NCI-H128 (cell line): Measurements from ENCODE around the gene STK10.

Source experiments
- DNase-seq: peaks from one replicate; lab custom pipeline; 2025; ENCODE audit not compliant: unreplicated experiment; lab: John Stamatoyannopoulos, UW

STK10 gene

GRCh38 chr5:172189693-172190296 lies 1.8 kb upstream of the STK10 start:
- no peak for DNase-seq

DNA sequence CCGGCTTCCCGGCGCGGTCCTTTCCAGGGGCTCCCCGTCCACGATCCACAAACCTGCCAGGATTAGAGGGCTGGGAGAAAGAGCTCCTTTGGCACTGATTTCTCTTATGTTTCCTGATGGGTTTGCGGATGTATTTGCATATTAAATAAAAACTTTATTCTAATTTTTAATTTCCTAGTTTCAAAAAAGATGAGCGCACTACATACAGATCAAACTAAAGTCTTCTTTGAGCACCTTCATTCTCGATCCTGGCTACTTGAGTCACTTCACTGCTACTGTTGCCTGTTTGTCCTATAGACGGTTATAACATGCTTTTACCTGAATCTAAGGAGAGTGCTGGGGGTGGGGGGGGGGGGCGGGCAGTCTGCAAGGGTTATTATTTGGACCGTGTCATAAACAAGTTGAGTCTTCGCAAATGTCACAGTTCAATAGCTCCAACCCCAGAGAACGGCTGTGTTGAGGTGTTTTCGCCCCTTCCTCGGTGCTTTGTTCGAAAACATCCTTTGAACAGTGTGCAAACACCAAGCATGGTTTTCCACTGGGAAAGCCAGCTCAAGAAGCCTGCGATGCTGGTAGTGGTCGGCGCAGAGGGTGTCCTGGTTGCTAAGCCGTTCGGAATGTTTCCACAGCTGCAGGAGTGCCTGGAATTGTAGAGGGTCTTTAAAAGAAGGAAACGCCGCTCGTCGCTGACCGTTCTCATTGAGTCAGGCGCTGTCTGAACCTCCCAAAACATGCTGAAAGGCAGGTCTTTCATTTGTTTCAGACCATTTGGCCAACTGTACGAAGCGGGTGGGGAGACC lies 1.1 kb upstream of the STK10 start:
- no peak for DNase-seq

- DNase-seq: no peak
Observed at GRCh38 chr5:172187118-172188032, 649 bp downstream of the STK10 start.

GRCh38 chr5:172186114-172186695 lies 1.8 kb downstream of the STK10 start:
- no peak for DNase-seq

DNA sequence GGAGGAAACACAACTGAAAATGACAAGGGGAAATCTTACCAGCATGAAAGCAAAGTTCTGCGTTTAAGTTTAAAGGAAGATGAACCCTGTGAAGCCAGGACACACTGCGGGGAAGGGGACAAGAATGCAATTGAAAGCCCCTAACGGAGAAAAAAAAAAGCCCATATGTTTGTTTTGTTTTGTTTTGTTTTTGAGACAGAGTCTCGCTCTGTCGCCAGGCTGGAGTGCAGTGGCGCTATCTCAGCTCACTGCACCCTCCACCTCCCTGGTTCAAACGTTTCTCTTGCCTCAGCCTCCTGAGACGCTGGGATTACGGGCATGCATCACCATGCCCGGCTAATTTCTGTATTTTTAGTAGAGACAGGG lies 2.9 kb downstream of the STK10 start:
- DNase-seq: no peak

DNA sequence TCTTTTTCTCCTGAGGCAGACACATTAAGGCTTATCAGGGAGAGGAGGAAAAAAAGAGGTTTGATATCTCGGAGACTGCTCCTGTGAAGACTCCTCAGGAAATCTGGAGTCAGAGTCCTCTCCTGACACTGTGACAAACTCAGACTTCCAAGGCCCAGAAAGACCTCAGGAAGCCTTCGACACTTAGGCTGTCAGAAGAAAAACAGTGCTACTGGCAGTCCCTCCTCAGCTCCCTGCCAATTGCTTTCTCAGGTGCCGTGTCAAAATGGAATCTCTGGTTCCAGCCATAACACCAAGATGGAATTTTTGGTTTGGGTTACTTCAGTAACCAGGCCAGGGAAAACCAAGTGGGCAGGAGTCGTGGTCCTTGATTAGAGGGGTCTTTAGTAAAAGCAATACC lies 4.1 kb downstream of the STK10 start:
- DNase-seq: no peak

DNA sequence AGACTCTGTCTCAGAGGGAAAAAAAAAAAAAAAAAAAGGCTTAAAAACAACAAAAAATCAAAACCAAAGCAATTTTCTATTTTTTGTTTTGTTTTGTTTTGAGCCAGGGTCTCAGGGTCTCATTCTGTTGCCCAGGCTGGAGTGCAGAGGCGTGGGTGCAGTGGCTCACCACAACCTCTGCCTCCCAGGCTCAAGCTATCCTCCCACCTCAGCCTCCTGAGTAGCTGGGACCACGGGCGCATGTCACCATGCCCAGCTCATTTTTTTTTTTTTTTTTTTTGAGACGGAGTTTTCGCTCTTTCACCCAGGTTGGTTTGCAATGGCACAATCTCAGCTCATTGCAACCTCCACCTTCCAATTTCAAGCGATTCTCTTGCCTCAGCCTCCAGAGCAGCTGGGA lies 5.7 kb downstream of the STK10 start:
- no peak for DNase-seq

- DNase-seq: no peak
Observed at GRCh38 chr5:172180936-172181335, 7.1 kb downstream of the STK10 start.

GRCh38 chr5:172178991-172179989 lies 8.7 kb downstream of the STK10 start:
- DNase-seq: no peak

GRCh38 chr5:172178301-172178987 lies 9.6 kb downstream of the STK10 start:
- no peak for DNase-seq

DNA sequence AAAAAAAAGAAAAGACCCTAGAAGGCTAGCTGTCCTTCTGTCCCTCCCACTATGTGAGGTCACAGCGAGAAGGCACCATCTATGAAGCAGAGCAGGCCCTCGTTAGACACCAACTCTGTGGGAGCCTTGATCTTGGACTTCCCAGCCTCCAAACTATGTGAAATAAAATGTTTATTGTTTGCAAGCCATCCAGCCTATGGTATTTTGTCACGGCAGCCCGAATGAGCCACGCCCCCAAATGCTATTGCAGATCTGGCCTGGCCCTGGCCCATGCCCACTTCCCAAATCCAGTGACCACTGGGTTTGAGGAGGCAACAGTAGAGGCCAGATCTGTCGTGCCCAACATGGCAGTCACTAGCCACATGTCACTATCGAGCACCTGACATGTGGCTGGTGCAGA lies 10.8 kb downstream of the STK10 start:
- no peak for DNase-seq

DNA sequence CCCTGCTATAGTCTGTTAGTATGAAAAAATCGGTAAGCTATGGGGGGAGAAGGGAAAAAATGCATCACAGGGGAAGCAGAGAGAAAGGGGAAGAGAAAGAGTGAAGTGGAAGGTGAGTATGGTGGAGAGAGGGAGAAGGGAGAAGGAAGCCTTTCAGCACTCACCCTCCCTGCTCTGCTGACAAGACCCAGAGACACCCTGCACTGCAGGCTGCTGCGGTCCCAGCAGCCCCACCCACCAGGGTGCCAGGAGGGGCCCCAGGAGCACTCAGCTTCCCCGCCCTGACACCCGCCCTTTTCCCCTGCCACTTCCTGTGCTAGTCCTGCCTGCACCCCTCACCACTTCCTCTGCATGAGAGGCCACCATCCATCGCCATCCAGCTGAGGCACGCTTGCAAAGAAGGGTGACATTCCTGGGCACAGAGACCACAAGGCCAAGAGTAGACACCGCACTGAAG lies 12.7 kb downstream of the STK10 start:
- no peak for DNase-seq

- no peak for DNase-seq
Observed at GRCh38 chr5:172173564-172174153, 14.4 kb downstream of the STK10 start.

- no peak for DNase-seq
Observed at GRCh38 chr5:172172912-172173563, 15.0 kb downstream of the STK10 start.

- DNase-seq: no peak
Observed at GRCh38 chr5:172171118-172171517, 16.9 kb downstream of the STK10 start.

DNA sequence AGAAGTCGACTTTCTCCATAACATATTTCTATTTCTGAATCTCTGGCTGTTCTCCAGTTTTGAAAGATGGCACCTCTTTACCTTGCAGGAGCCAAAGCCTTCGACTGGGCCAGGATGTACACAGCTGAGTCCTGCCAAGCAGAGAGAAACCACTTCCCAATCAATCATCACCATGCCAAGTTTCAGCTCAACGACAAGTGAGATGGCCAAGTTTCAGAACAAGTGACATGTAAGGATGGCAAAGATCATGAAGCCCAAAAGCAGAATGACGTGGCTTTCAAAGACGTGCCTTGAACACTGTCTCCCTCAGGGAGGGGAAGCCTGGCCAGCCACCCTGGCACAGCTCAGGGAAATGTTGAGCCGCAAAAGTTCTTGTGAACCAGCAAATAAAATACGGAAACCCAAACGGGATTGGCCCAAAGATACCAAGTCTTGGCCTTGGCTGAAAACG lies 17.7 kb downstream of the STK10 start:
- no peak for DNase-seq

GRCh38 chr5:172169216-172169615 lies 18.8 kb downstream of the STK10 start:
- DNase-seq: no peak

GRCh38 chr5:172168311-172168710 lies 19.7 kb downstream of the STK10 start:
- DNase-seq: no peak

DNA sequence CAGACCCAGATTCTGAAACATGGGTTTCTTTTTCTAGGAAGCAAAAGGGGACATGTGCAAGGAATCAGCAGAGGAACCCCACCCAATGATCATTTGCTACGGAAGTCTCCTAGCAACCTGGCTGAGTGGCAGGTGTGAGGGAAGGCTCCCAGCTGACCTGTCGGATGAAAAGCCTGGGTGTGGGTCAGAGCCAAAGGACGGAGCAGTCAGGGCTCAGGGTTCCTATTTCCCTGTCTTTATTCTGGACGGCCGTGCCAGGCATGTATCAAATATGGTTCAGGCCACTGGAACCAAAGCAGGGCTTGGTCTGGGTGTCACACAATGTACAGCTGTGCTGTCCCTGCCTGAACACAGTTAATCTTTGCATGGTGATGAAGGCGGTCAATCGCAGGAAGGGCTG lies 20.1 kb downstream of the STK10 start:
- no peak for DNase-seq
